HCT116 (cell line): ENCODE data around the gene NT5C3B. TPM values are rescaled to one million over a fixed set of nuclear protein-coding genes. Genes with fewer than 3 reads are reported as not detected.

ENCODE experiments used
- ATAC-seq: fragments of 200-7000 bp; cut with Tn5 transposase; 2 replicates; pipeline ENCODE4 v1.9.1; 2020; ENCODE audit warnings: mild to moderate bottlenecking, moderate library complexity
- BruUV-seq: library from RNA; stranded (reverse); fragments of 400-500 nt; replicated peaks from 2 replicates; lab custom pipeline; 2021; lab: Mats Ljungman, UMichigan
- CTCF ChIA-PET: fragments of 300-600 bp; sonication (Branson Sonifier 250); formaldehyde crosslinking; loops from one replicate; lab custom pipeline; 2021; ENCODE audit warnings: antibody characterized with exemption; lab: Charles Lee
- POLR2A ChIA-PET: fragments of 300-600, 350-600 bp; sonication (Branson Sonifier 250); formaldehyde crosslinking; loops from one replicate; lab custom pipeline; 2021; ENCODE audit warnings: antibody characterized with exemption; lab: Charles Lee
- RAD21 ChIA-PET, 2 experiments: fragments of 300-600 bp; sonication (Branson Sonifier 250); formaldehyde crosslinking; loops; one replicate each; lab custom pipeline; 2023; ENCODE audit warnings: low total read pairs in 2 of 2; ENCODE audit not compliant: uncharacterized antibody in 2 of 2, unreplicated experiment in 2 of 2, low non-redundant PET in 1 of 2; lab: Charles Lee
- DNase-seq: peaks from one replicate; pipeline ENCODE4 v3.0.0-alpha.2; 2010; ENCODE audit warnings: low read depth, low spot score
- H2AFZ ChIP-seq: fragments of 200-600 bp; shearing (Covaris generic), sonication (generic); 2 replicates; pipeline ENCODE4 v1.6.1; 2017; ENCODE audit warnings: low read depth, mixed run types, mixed read lengths, antibody characterized with exemption, low read length; ENCODE audit not compliant: poor library complexity, severe bottlenecking
- H3K27ac ChIP-seq: 2 replicates; pipeline ENCODE4 v1.5.1; 2012; ENCODE audit warnings: low read depth, low read length
- H3K27me3 ChIP-seq: fragments of 200-600 bp; sonication (generic); 2 replicates; pipeline ENCODE4 v1.6.1; 2016; ENCODE audit warnings: mixed run types, low read length, mixed read lengths; ENCODE audit not compliant: insufficient read depth
- H3K36me3 ChIP-seq, 2 experiments: fragments of 200-500 bp in 1 of 2; fragments of 200-600 bp in 1 of 2; sonication (Bioruptor generic) in 1 of 2; sonication (generic) in 1 of 2; 2 replicates each; pipeline versions ENCODE4 v1.5.1 to v1.6.1; 2014 to 2016; ENCODE audit warnings: low read length in 2 of 2, inconsistent platforms in 1 of 2, mixed read lengths in 1 of 2, mixed run types in 1 of 2; ENCODE audit not compliant: insufficient read depth in 2 of 2, control insufficient read depth in 1 of 2
- H3K4me1 ChIP-seq, 2 experiments: fragments of 200-600 bp in 1 of 2; sonication (generic) in 1 of 2; 2 replicates each; pipeline versions ENCODE4 v1.5.1 to v1.6.1; 2012 to 2017; ENCODE audit warnings: low read length in 2 of 2, inconsistent platforms in 1 of 2, mild to moderate bottlenecking in 1 of 2, mixed read lengths in 1 of 2, mixed run types in 1 of 2, moderate library complexity in 1 of 2; ENCODE audit not compliant: insufficient read depth in 2 of 2, control insufficient read depth in 1 of 2
- H3K4me2 ChIP-seq: fragments of 200-600 bp; sonication (generic); 2 replicates; pipeline ENCODE4 v1.6.1; 2017; ENCODE audit warnings: mixed run types, low read length, mixed read lengths
- H3K4me3 ChIP-seq, 2 experiments: fragments of 200-600 bp in 1 of 2; sonication (generic) in 1 of 2; replicated peaks in 1 of 2; 2 replicates each; pipeline ENCODE4 v1.5.1; 2011 to 2016; ENCODE audit warnings: low read length in 2 of 2, control low read depth in 1 of 2, low read depth in 1 of 2, mild to moderate bottlenecking in 1 of 2, mixed read lengths in 1 of 2, mixed run types in 1 of 2
- H3K79me2 ChIP-seq: fragments of 200-600 bp; sonication (generic); 2 replicates; pipeline ENCODE4 v1.6.1; 2017; ENCODE audit warnings: mild to moderate bottlenecking, mixed run types, low read length, moderate library complexity, mixed read lengths; ENCODE audit not compliant: insufficient read depth
- H3K9ac ChIP-seq: fragments of 200-600 bp; sonication (generic); 2 replicates; pipeline ENCODE4 v1.6.1; 2016; ENCODE audit warnings: low read length, mixed read lengths
- H3K9me2 ChIP-seq: fragments of 200-600 bp; sonication (generic), shearing (Covaris generic); 2 replicates; pipeline ENCODE4 v1.6.1; 2017; ENCODE audit warnings: mixed run types, mild to moderate bottlenecking, moderate library complexity; ENCODE audit not compliant: insufficient read depth
- H3K9me3 ChIP-seq, 2 experiments: fragments of 200-500 bp in 1 of 2; fragments of 200-600 bp in 1 of 2; sonication (Bioruptor generic) in 1 of 2; sonication (generic) in 1 of 2; 2 replicates each; pipeline ENCODE4 v1.6.1; 2014 to 2017; ENCODE audit warnings: low read length in 2 of 2, mixed read lengths in 2 of 2, inconsistent platforms in 1 of 2, low read depth in 1 of 2, mild to moderate bottlenecking in 1 of 2, mixed run types in 1 of 2, moderate library complexity in 1 of 2; ENCODE audit not compliant: control insufficient read depth in 1 of 2, insufficient read depth in 1 of 2
- H4K20me1 ChIP-seq: fragments of 200-600 bp; sonication (generic), shearing (Covaris generic); 2 replicates; pipeline ENCODE4 v1.6.1; 2017; ENCODE audit warnings: mixed run types, mild to moderate bottlenecking, moderate library complexity; ENCODE audit not compliant: insufficient read depth
- CEBPB ChIP-seq: IDR thresholded peaks from 2 replicates; pipeline ENCODE4 v1.6.1; 2012; ENCODE audit warnings: low read depth
- CTCF ChIP-seq, 3 experiments: fragments of 200-600 bp in 1 of 3; sonication (generic) in 1 of 3; IDR thresholded peaks in 2 of 3; conservative IDR thresholded peaks in 1 of 3; 2 replicates each; pipeline ENCODE4 v1.5.1; 2012 to 2017; ENCODE audit warnings: low read depth in 2 of 3, low read length in 2 of 3, antibody characterized with exemption in 1 of 3, borderline replicate concordance in 1 of 3, control low read depth in 1 of 3, mild to moderate bottlenecking in 1 of 3, mixed read lengths in 1 of 3, mixed run types in 1 of 3, moderate library complexity in 1 of 3; ENCODE audit not compliant: insufficient read depth in 1 of 3
- EGR1 ChIP-seq: IDR thresholded peaks from 2 replicates; pipeline ENCODE4 v1.6.1; 2012; ENCODE audit warnings: low read depth
- EZH2phosphoT487 ChIP-seq: fragments of 200-600 bp; IDR thresholded peaks from 2 replicates; pipeline ENCODE4 v1.6.1; 2018; ENCODE audit warnings: antibody characterized with exemption, borderline replicate concordance
- FOSL1 ChIP-seq: IDR thresholded peaks from 2 replicates; pipeline ENCODE4 v1.6.1; 2012; ENCODE audit warnings: low read depth
- JUND ChIP-seq: IDR thresholded peaks from 2 replicates; pipeline ENCODE4 v1.6.1; 2012
- MAX ChIP-seq: IDR thresholded peaks from 2 replicates; pipeline ENCODE4 v1.6.1; 2012
- POLR2A ChIP-seq: IDR thresholded peaks from 2 replicates; pipeline ENCODE4 v1.7.0; 2011; ENCODE audit warnings: borderline replicate concordance; ENCODE audit not compliant: insufficient read depth, insufficient read length; ENCODE audit errors: extremely low read depth
- POLR2AphosphoS5 ChIP-seq: IDR thresholded peaks from 2 replicates; pipeline ENCODE4 v1.6.1; 2011; ENCODE audit warnings: mild to moderate bottlenecking, low read depth, low read length, moderate library complexity
- RAD21 ChIP-seq: IDR thresholded peaks from 2 replicates; pipeline ENCODE4 v1.6.1; 2012; ENCODE audit warnings: low read depth, mild to moderate bottlenecking
- SIN3A ChIP-seq: IDR thresholded peaks from 2 replicates; pipeline ENCODE4 v1.6.1; 2012; ENCODE audit warnings: low read depth
- SP1 ChIP-seq: IDR thresholded peaks from 2 replicates; pipeline ENCODE4 v1.6.1; 2012; ENCODE audit warnings: low read depth
- SRF ChIP-seq: IDR thresholded peaks from 2 replicates; pipeline ENCODE4 v1.6.1; 2012; ENCODE audit warnings: low read depth
- ZBTB33 ChIP-seq: IDR thresholded peaks from 2 replicates; pipeline ENCODE4 v1.6.1; 2011; ENCODE audit warnings: mild to moderate bottlenecking, low read length, moderate library complexity; ENCODE audit not compliant: insufficient replicate concordance; ENCODE audit errors: extremely low read depth
- ZNF274 ChIP-seq: fragments of 200-500 bp; sonication (Bioruptor generic); IDR thresholded peaks from 2 replicates; pipeline ENCODE4 v1.6.1; 2014; ENCODE audit warnings: mild to moderate bottlenecking, low read depth, low read length, inconsistent platforms
- intact Hi-C: fragments of 100-400 bp; cut with micrococcal nuclease; formaldehyde crosslinking; loops from 2 replicates; pipeline ENCODE4 v1.10.0; 2022
- total RNA-seq: library from RNA; stranded (reverse); gene quantifications from one replicate; pipeline ENCODE4 v1.2.1, GENCODE V29; 2021; ENCODE audit not compliant: unreplicated experiment
- TF ChIP-seq, protein P1 (sequence below): IDR thresholded peaks from 2 replicates; pipeline ENCODE4 v1.6.1; 2012

The NT5C3B gene
- total RNA-seq, 1 experiment from 2014 or later = 110 TPM

GRCh38 chr17:41870097-41870496 is 34.1 kb upstream of the NT5C3B start:
- H4K20me1 ChIP-seq = no peaks in the 10 kb centered on the region
- H2AFZ ChIP-seq = no peak overlapping the region
- peaks cover 0 to 5% of the 10 kb centered on the region in 2 experiments; a peak in 2 of 4 replicates for H3K4me1 ChIP-seq
- POLR2A ChIA-PET = no interaction called here
- CTCF ChIA-PET = no interaction called here
- H3K9me3 ChIP-seq = no peaks in the 10 kb centered on the region
- peaks cover 36 to 43% of the 10 kb centered on the region in 2 experiments for H3K36me3 ChIP-seq
- no peak overlapping the region for H3K9ac ChIP-seq
- H3K4me2 ChIP-seq = no peak overlapping the region
- no peaks in the 10 kb centered on the region for H3K27me3 ChIP-seq
- BruUV-seq = no TSS peak
- ATAC-seq = no peak
- peaks cover under 1% of the 10 kb centered on the region; the same call in 1 of the 2 replicates for H3K79me2 ChIP-seq
- no peak for TF ChIP-seq POLR2A
- TF ChIP-seq SRF = no peak
- no peak for TF ChIP-seq JUND
- no peak for TF ChIP-seq EGR1
- no peak for TF ChIP-seq CEBPB
- no peak for TF ChIP-seq MAX
- no peak for TF ChIP-seq SIN3A
- TF ChIP-seq FOSL1 = no peak
- TF ChIP-seq ZNF274 = no peak
- no peak for TF ChIP-seq EZH2phosphoT487
- TF ChIP-seq RAD21 = no peak
- no peak for TF ChIP-seq SP1
- TF ChIP-seq POLR2AphosphoS5 = no peak
- TF ChIP-seq CTCF (IDR thresholded peaks at IDR 0.05 in 2 of 3, conservative IDR thresholded peaks at IDR 0.05 in 1 of 3; ENCODE audit: borderline replicate concordance in 1 of 3, insufficient read depth in 1 of 3, low read depth in 2 of 3, low read length in 2 of 3) = no peak
- TF ChIP-seq, protein P1, sequence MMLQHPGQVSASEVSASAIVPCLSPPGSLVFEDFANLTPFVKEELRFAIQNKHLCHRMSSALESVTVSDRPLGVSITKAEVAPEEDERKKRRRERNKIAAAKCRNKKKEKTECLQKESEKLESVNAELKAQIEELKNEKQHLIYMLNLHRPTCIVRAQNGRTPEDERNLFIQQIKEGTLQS = no peak
- TF ChIP-seq ZBTB33 = no peak
- no peak for DNase-seq
- intact Hi-C loops = no loop called here
- H3K4me3 ChIP-seq = no peak overlapping the region
- no peak overlapping the region for H3K27ac ChIP-seq
- H3K9me2 ChIP-seq = no peaks in the 10 kb centered on the region
- RAD21 ChIA-PET = no interaction called here
